ENCODE data around the gene PLEKHF1. TPM values are rescaled to one million over a fixed set of nuclear protein-coding genes. Genes with fewer than 3 reads are reported as not detected.

PLEKHF1 gene
- total and polyA plus RNA-seq, 2 of the 13 experiments (the other 11 are each of a cell fraction or from before 2014, with no cell fraction given) = 2.9 to 3.8 TPM

GRCh38 chr19:29714953-29715700 lies 49.9 kb downstream of the PLEKHF1 start, which contains the start of gene C19orf12 (continued):
- TF ChIP-seq ZNF687 (CRISPR knock-in tag; IDR thresholded peaks at IDR 0.05) (peak; percentile 83), AHR (CRISPR knock-in tag; IDR thresholded peaks at IDR 0.05) (no peak), ZSCAN12 (CRISPR knock-in tag; IDR thresholded peaks at IDR 0.05) (no peak), ZNF614 (CRISPR knock-in tag; IDR thresholded peaks at IDR 0.05; ENCODE audit: borderline replicate concordance) (no peak), GPBP1L1 (CRISPR knock-in tag; IDR thresholded peaks at IDR 0.05) (no peak), DMTF1 (CRISPR knock-in tag; IDR thresholded peaks at IDR 0.05) (no peak), CENPX (CRISPR knock-in tag; IDR thresholded peaks at IDR 0.05) (no peak), KDM4B (CRISPR knock-in tag; IDR thresholded peaks at IDR 0.05) (no peak), NONO (IDR thresholded peaks at IDR 0.05) (no peak), NONO (CRISPR knock-in tag; conservative IDR thresholded peaks at IDR 0.05) (no peak), SATB2 (CRISPR knock-in tag; IDR thresholded peaks at IDR 0.05) (0 out of 2 replicates have a peak, but pooled peaks have one; percentile 61), ZNF18 (CRISPR knock-in tag; IDR thresholded peaks at IDR 0.05; ENCODE audit: insufficient replicate concordance) (no peak), ZBTB8A (CRISPR knock-in tag; IDR thresholded peaks at IDR 0.05; ENCODE audit: borderline replicate concordance, low read depth) (no peak), RCOR2 (CRISPR knock-in tag; IDR thresholded peaks at IDR 0.05) (no peak)
- TF ChIP-seq, protein P1, sequence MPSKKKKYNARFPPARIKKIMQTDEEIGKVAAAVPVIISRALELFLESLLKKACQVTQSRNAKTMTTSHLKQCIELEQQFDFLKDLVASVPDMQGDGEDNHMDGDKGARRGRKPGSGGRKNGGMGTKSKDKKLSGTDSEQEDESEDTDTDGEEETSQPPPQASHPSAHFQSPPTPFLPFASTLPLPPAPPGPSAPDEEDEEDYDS (CRISPR knock-in tag; IDR thresholded peaks at IDR 0.05) = no peak
- TF ChIP-seq, protein P2, sequence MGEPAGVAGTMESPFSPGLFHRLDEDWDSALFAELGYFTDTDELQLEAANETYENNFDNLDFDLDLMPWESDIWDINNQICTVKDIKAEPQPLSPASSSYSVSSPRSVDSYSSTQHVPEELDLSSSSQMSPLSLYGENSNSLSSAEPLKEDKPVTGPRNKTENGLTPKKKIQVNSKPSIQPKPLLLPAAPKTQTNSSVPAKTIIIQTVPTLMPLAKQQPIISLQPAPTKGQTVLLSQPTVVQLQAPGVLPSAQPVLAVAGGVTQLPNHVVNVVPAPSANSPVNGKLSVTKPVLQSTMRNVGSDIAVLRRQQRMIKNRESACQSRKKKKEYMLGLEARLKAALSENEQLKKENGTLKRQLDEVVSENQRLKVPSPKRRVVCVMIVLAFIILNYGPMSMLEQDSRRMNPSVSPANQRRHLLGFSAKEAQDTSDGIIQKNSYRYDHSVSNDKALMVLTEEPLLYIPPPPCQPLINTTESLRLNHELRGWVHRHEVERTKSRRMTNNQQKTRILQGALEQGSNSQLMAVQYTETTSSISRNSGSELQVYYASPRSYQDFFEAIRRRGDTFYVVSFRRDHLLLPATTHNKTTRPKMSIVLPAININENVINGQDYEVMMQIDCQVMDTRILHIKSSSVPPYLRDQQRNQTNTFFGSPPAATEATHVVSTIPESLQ (CRISPR knock-in tag; conservative IDR thresholded peaks at IDR 0.05) = no peak
